IMR-90 (cell line): Measurements from ENCODE around the gene ABCF1. TPM values are rescaled to one million over a fixed set of nuclear protein-coding genes. Genes with fewer than 3 reads are reported as not detected.

ENCODE experiments used
- microRNA-seq, 2 experiments: library from miRNA; stranded (forward) in 1 of 2; unstranded in 1 of 2; fragments of 10-50 nt in 1 of 2; fragments of <30 nt in 1 of 2; gene quantifications in 1 of 2; microRNA quantifications in 1 of 2; one replicate each; pipeline versions ENCODE3 to v1.1.0; 2013 to 2020; ENCODE audit not compliant: insufficient read depth in 1 of 2, insufficient read length in 1 of 2, unreplicated experiment in 1 of 2
- polyA plus RNA-seq, 3 experiments: library from polyadenylated mRNA; depleted of rRNA; stranded (reverse); fragments of >200 nt; gene quantifications; 2 replicates each; pipeline ENCODE4 v1.2.3, GENCODE V29; 2012; ENCODE audit warnings: low replicate concordance in 1 of 3
- small RNA-seq, 5 experiments: library from RNA; depleted of rRNA; stranded (forward); fragments of <200 nt; gene quantifications; one replicate each; pipeline ENCODE3, GENCODE V24; 2012
- total RNA-seq: library from RNA; depleted of rRNA; stranded (reverse); fragments of >200 nt; gene quantifications from 2 replicates; pipeline ENCODE4 v1.2.3, GENCODE V29; 2012; rRNA removed

ABCF1 gene
- total and polyA plus RNA-seq, 2 of the 4 experiments (the other 2 are of a cell fraction): 39.1 to 48.6 TPM

Small RNAs within 50 kb of the gene (microRNA-seq; reads per million reads assigned to microRNA genes)
- gene MIR877: 104 to 900 reads per million in 2 experiments

Small RNAs within 50 kb of the gene (small RNA-seq; reads per million reads assigned to genes)
- 0.04 to 10.2 (median 1.1) reads per million in 5 experiments for gene MIR877

Other genes starting within 250 kb of the ABCF1 start
- gene TRIM39, start 244.5 kb upstream of the ABCF1 start, total RNA-seq: 9.4 and 10.0 TPM in 2 replicates
- 6.7 and 7.5 TPM in 2 replicates for gene TRIM39, start 244.5 kb upstream of the ABCF1 start, polyA plus RNA-seq (2012; rRNA removed)
- 20.6 and 28.9 TPM in 2 replicates for gene RPP21, start 226.3 kb upstream of the ABCF1 start, total RNA-seq
- gene RPP21, start 226.3 kb upstream of the ABCF1 start, polyA plus RNA-seq (2012; rRNA removed): 79.1 and 96.7 TPM in 2 replicates
- 84.8 and 85.8 TPM in 2 replicates for gene HLA-E, start 81.9 kb upstream of the ABCF1 start, total RNA-seq
- gene HLA-E, start 81.9 kb upstream of the ABCF1 start, polyA plus RNA-seq (2012; rRNA removed): 83.6 and 91.4 TPM in 2 replicates
- 33.9 and 40.5 TPM in 2 replicates for gene GNL1, start 15.0 kb upstream of the ABCF1 start, total RNA-seq
- 43.7 and 44.0 TPM in 2 replicates for gene GNL1, start 15.0 kb upstream of the ABCF1 start, polyA plus RNA-seq (2012; rRNA removed)
- 7.2 TPM in 2 replicates for gene PRR3, start 14.1 kb upstream of the ABCF1 start, total RNA-seq
- gene PRR3, start 14.1 kb upstream of the ABCF1 start, polyA plus RNA-seq (2012; rRNA removed): 16.7 and 17.3 TPM in 2 replicates
- gene PPP1R10, start 45.8 kb downstream of the ABCF1 start, total RNA-seq: 16.1 and 18.8 TPM in 2 replicates
- gene PPP1R10, start 45.8 kb downstream of the ABCF1 start, polyA plus RNA-seq (2012; rRNA removed): 21.2 TPM in 2 replicates
- 71.7 and 82.3 TPM in 2 replicates for gene MRPS18B, start 46.4 kb downstream of the ABCF1 start, total RNA-seq
- 51.2 and 59.8 TPM in 2 replicates for gene MRPS18B, start 46.4 kb downstream of the ABCF1 start, polyA plus RNA-seq (2012; rRNA removed)
- gene ATAT1, start 55.4 kb downstream of the ABCF1 start, total RNA-seq: 3.3 and 5.6 TPM in 2 replicates
- gene ATAT1, start 55.4 kb downstream of the ABCF1 start, polyA plus RNA-seq (2012; rRNA removed): 13.2 and 15.5 TPM in 2 replicates
- gene C6orf136, start 75.7 kb downstream of the ABCF1 start, total RNA-seq: 1.1 and 1.4 TPM in 2 replicates
- gene C6orf136, start 75.7 kb downstream of the ABCF1 start, polyA plus RNA-seq (2012; rRNA removed): 11.7 and 12.8 TPM in 2 replicates
- gene DHX16, start 101.6 kb downstream of the ABCF1 start, total RNA-seq: 43.9 and 48.4 TPM in 2 replicates
- 47.9 and 48.3 TPM in 2 replicates for gene DHX16, start 101.6 kb downstream of the ABCF1 start, polyA plus RNA-seq (2012; rRNA removed)
- gene PPP1R18, start 115.2 kb downstream of the ABCF1 start, total RNA-seq: 31.9 and 32.8 TPM in 2 replicates
- gene PPP1R18, start 115.2 kb downstream of the ABCF1 start, polyA plus RNA-seq (2012; rRNA removed): 129 and 134 TPM in 2 replicates
- 1.7 and 2.2 TPM in 2 replicates for gene NRM, start 119.5 kb downstream of the ABCF1 start, total RNA-seq
- gene NRM, start 119.5 kb downstream of the ABCF1 start, polyA plus RNA-seq (2012; rRNA removed): 27.0 and 29.1 TPM in 2 replicates
- gene MDC1, start 145.8 kb downstream of the ABCF1 start, total RNA-seq: 3.6 and 4.5 TPM in 2 replicates
- gene MDC1, start 145.8 kb downstream of the ABCF1 start, polyA plus RNA-seq (2012; rRNA removed): 12.1 and 12.4 TPM in 2 replicates
- 1,207 and 1,401 TPM in 2 replicates for gene TUBB, start 148.9 kb downstream of the ABCF1 start, total RNA-seq
- gene TUBB, start 148.9 kb downstream of the ABCF1 start, polyA plus RNA-seq (2012; rRNA removed): 2,004 and 2,008 TPM in 2 replicates
- 96.2 and 104 TPM in 2 replicates for gene FLOT1, start 171.2 kb downstream of the ABCF1 start, total RNA-seq
- 161 and 162 TPM in 2 replicates for gene FLOT1, start 171.2 kb downstream of the ABCF1 start, polyA plus RNA-seq (2012; rRNA removed)
- 38.4 and 65.8 TPM in 2 replicates for gene IER3, start 173.1 kb downstream of the ABCF1 start, total RNA-seq
- gene IER3, start 173.1 kb downstream of the ABCF1 start, polyA plus RNA-seq (2012; rRNA removed): 159 and 163 TPM in 2 replicates